ENCODE measurements around the gene FIBIN. TPM values are rescaled to one million over a fixed set of nuclear protein-coding genes. Genes with fewer than 3 reads are reported as not detected.
"Not testable (repeated sequence)": the region's sequence is repeated elsewhere in the genome, so short reads cannot be mapped to it uniquely, and the experiment has no call there.

FIBIN gene
- total and polyA plus RNA-seq, 4 donors: 3.8 to 12.9 (median 9.4) TPM

- Histone ChIP-seq H3K4me3 (no peak overlapping the region), H3K9me3 (ENCODE audit: control insufficient read depth in 4 of 4, insufficient read depth in 3 of 4, low read length in 3 of 4) (no peaks in the 10 kb centered on the region), H3K9ac (ENCODE audit: insufficient read depth in 1 of 2, low read length in 2 of 2) (no peak overlapping the region), H3K36me3 (ENCODE audit: control insufficient read depth in 4 of 4, insufficient read depth in 4 of 4, low read length in 4 of 4) (no peaks in the 10 kb centered on the region), H3K27ac (ENCODE audit: low read depth in 1 of 2, low read length in 1 of 2) (no peak overlapping the region), H3K27me3 (ENCODE audit: control insufficient read depth in 3 of 3, insufficient read depth in 3 of 3, low read length in 2 of 3) (no peaks in the 10 kb centered on the region), H3K4me1 (ENCODE audit: control insufficient read depth in 5 of 5, insufficient read depth in 5 of 5, low read length in 5 of 5) (peaks cover 0 to 13% (median 0%) of the 10 kb centered on the region in 5 donors)
- ATAC-seq (ENCODE audit: insufficient read depth, low FRiP score) (no peak), DNase-seq (no peak)
- TF ChIP-seq, protein P1, sequence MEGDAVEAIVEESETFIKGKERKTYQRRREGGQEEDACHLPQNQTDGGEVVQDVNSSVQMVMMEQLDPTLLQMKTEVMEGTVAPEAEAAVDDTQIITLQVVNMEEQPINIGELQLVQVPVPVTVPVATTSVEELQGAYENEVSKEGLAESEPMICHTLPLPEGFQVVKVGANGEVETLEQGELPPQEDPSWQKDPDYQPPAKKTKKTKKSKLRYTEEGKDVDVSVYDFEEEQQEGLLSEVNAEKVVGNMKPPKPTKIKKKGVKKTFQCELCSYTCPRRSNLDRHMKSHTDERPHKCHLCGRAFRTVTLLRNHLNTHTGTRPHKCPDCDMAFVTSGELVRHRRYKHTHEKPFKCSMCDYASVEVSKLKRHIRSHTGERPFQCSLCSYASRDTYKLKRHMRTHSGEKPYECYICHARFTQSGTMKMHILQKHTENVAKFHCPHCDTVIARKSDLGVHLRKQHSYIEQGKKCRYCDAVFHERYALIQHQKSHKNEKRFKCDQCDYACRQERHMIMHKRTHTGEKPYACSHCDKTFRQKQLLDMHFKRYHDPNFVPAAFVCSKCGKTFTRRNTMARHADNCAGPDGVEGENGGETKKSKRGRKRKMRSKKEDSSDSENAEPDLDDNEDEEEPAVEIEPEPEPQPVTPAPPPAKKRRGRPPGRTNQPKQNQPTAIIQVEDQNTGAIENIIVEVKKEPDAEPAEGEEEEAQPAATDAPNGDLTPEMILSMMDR (IDR thresholded peaks at IDR 0.05; ENCODE audit: control extremely low read depth, extremely low read depth): no peak
- 86 to 89% methylated on average over 2 of the region's 2 CpGs for whole genome bisulfite sequencing, 2 donors
Measured at GRCh38 chr11:26960281-26960680, 33.6 kb upstream of the FIBIN start.

GRCh38 chr11:26963764-26964163, 30.1 kb upstream of the FIBIN start:
- 73 to 77% methylated on average over 1 of the region's 1 CpG for WGBS, 2 donors
- DNase-seq: no peak
- Histone ChIP-seq H3K27me3 (ENCODE audit: control insufficient read depth in 3 of 3, insufficient read depth in 3 of 3, low read length in 2 of 3) (no peaks in the 10 kb centered on the region), H3K4me3 (no peak overlapping the region), H3K36me3 (ENCODE audit: control insufficient read depth in 4 of 4, insufficient read depth in 4 of 4, low read length in 4 of 4) (no peaks in the 10 kb centered on the region), H3K9ac (ENCODE audit: insufficient read depth in 1 of 2, low read length in 2 of 2) (no peak overlapping the region), H3K9me3 (ENCODE audit: control insufficient read depth in 4 of 4, insufficient read depth in 3 of 4, low read length in 3 of 4) (no peaks in the 10 kb centered on the region), H3K27ac (ENCODE audit: low read depth in 1 of 2, low read length in 1 of 2) (no peak overlapping the region), H3K4me1 (ENCODE audit: control insufficient read depth in 5 of 5, insufficient read depth in 5 of 5, low read length in 5 of 5) (peaks cover 0 to 11% (median 0%) of the 10 kb centered on the region in 5 donors)
- TF ChIP-seq, protein P1 (IDR thresholded peaks at IDR 0.05; ENCODE audit: control extremely low read depth, extremely low read depth): no peak
- no peak for ATAC-seq (ENCODE audit: insufficient read depth, low FRiP score)

DNA sequence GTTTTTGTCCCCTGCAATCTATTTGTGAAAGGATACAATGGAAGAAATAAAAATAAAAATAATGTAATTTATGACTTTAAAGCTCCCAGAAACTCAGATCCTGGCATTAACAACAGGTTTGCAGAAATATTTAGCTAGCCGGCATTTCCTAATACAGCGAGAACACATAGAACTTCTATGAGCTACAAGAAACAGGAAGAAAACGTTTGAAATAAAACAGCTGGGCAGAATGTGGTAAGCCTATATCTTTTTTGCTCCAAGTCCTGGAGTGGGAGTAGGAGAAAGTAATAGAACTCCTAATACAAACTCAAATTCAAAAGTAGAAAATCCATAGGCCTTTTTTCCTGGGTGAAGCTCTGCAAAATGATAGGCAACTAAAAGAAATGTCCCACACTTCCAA, 29.6 kb upstream of the FIBIN start:
- peak in 2 of 3 donors; percentile 86 to 92 for DNase-seq
- peaks cover 0 to 11% (median 0%) of the 10 kb centered on the region in 5 donors for H3K4me1 ChIP-seq (ENCODE audit: control insufficient read depth in 5 of 5, insufficient read depth in 5 of 5, low read length in 5 of 5)
- no peak overlapping the region for H3K9ac ChIP-seq (ENCODE audit: insufficient read depth in 1 of 2, low read length in 2 of 2)
- WGBS, 2 donors: 70 to 71% methylated on average over 3 of the region's 3 CpGs
- no peak for ATAC-seq (ENCODE audit: insufficient read depth, low FRiP score)
- H3K36me3 ChIP-seq (ENCODE audit: control insufficient read depth in 4 of 4, insufficient read depth in 4 of 4, low read length in 4 of 4): no peaks in the 10 kb centered on the region
- H3K4me3 ChIP-seq: no peak overlapping the region
- no peaks in the 10 kb centered on the region for H3K9me3 ChIP-seq (ENCODE audit: control insufficient read depth in 4 of 4, insufficient read depth in 3 of 4, low read length in 3 of 4)
- H3K27me3 ChIP-seq (ENCODE audit: control insufficient read depth in 3 of 3, insufficient read depth in 3 of 3, low read length in 2 of 3): no peaks in the 10 kb centered on the region
- no peak overlapping the region for H3K27ac ChIP-seq (ENCODE audit: low read depth in 1 of 2, low read length in 1 of 2)
- TF ChIP-seq, protein P1 (IDR thresholded peaks at IDR 0.05; ENCODE audit: control extremely low read depth, extremely low read depth): no peak

DNA sequence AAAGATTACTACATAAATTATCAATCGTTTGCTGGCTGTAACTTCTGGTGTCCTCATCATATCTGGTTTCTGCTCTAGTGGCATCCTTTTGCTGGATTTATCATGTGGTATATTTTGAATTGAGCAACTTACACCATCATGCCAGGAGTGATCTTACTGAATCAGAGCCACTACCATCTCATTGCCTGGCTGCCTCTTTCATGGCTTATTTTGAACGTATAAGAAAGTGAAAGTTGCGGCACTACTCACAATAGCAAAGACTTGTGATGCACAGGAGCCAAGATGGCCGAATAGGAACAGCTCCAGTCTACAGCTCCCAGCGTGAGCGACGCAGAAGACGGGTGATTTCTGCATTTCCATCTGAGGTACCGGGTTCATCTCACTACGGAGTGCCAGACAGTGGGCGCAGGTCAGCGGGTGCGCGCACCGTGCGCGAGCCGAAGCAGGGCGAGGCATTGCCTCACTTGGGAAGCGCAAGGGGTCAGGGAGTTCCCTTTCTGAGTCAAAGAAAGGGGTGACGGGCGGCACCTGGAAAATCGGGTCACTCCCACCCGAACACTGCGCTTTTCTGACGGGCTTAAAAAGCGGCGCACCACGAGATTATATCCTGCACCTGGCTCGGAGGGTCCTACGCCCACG, 28.9 kb upstream of the FIBIN start:
- not testable (repeated sequence) for H3K27me3 ChIP-seq (ENCODE audit: control insufficient read depth in 3 of 3, insufficient read depth in 3 of 3, low read length in 2 of 3); H3K9ac ChIP-seq (ENCODE audit: insufficient read depth in 1 of 2, low read length in 2 of 2); ATAC-seq (ENCODE audit: insufficient read depth, low FRiP score); H3K4me3 ChIP-seq; H3K9me3 ChIP-seq (ENCODE audit: control insufficient read depth in 4 of 4, insufficient read depth in 3 of 4, low read length in 3 of 4); H3K36me3 ChIP-seq (ENCODE audit: control insufficient read depth in 4 of 4, insufficient read depth in 4 of 4, low read length in 4 of 4); H3K27ac ChIP-seq (ENCODE audit: low read depth in 1 of 2, low read length in 1 of 2); DNase-seq
- H3K4me1 ChIP-seq (ENCODE audit: control insufficient read depth in 5 of 5, insufficient read depth in 5 of 5, low read length in 5 of 5): peaks cover 0 to 11% (median 0%) of the 10 kb centered on the region in 5 donors
- WGBS, 2 donors: 94 to 95% methylated on average over 26 to 32 of the region's 32 CpGs

Data from lung (tissue), 12 donors.